Measurements from ENCODE around the gene DENND4A. TPM values are rescaled to one million over a fixed set of nuclear protein-coding genes. Genes with fewer than 3 reads are reported as not detected.

DENND4A gene
- total RNA-seq, 1 donor from 2014 or later, result 9.1 TPM

DNA sequence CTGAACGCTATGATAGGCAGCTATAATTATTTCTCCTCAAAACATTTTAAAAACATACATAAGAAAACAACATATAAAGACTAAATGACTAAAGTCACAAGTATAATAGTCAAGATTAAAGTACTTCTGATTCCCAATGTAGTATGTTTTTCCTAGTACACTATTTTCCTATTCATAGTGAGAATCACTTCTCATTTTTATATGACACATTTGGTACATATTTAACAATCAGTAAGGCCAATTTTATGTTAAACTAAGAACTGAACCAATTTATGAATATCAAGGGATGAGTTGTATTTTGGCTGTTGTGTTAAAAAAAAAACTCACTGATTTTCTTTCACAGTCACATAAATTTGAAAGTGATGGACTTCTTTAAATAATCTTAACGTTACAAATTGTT, 79.7 kb downstream of the DENND4A start:
- Mint-ChIP-seq H3K4me3 (no peak overlapping the region), H3K27ac (ENCODE audit: unreplicated experiment) (no peak overlapping the region), H3K27me3 (ENCODE audit: low read depth) (no peaks in the 10 kb centered on the region), H3K9me3 (peaks cover 4% of the 10 kb centered on the region), H3K36me3 (ENCODE audit: low read depth) (peaks cover 14% of the 10 kb centered on the region), H3K4me1 (no peaks in the 10 kb centered on the region)
- no peak for DNase-seq (ENCODE audit: low read depth, low spot score)
- no peak for TF ChIP-seq CTCF (conservative IDR thresholded peaks at IDR 0.05)

DNA sequence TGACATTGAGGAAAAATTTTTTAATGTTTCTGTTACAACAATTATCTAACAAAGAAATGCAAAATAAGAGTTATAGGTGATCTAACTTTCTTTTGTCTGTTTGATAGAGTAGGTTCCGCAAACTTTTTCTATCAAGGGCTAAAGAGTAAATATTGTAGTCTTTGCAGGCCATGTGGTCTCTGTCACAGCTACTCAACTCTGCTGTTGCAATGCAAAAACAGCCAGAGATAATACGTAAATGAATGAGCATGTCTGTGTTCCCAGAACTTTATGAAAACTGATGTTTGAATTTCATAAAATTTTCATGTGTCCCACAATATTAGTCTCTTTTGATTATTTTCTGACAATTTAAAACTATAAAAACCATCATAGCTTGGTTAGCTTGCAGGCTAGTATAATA, 97.0 kb downstream of the DENND4A start:
- no peaks in the 10 kb centered on the region for H3K27me3 Mint-ChIP-seq (ENCODE audit: low read depth)
- H3K27ac Mint-ChIP-seq (ENCODE audit: unreplicated experiment), result no peak overlapping the region
- no peak for TF ChIP-seq CTCF (conservative IDR thresholded peaks at IDR 0.05)
- no peaks in the 10 kb centered on the region for H3K9me3 Mint-ChIP-seq
- H3K36me3 Mint-ChIP-seq (ENCODE audit: low read depth), result peaks cover 3% of the 10 kb centered on the region
- no peak overlapping the region for H3K4me3 Mint-ChIP-seq
- no peaks in the 10 kb centered on the region for H3K4me1 Mint-ChIP-seq
- no peak for DNase-seq (ENCODE audit: low read depth, low spot score)

DNA sequence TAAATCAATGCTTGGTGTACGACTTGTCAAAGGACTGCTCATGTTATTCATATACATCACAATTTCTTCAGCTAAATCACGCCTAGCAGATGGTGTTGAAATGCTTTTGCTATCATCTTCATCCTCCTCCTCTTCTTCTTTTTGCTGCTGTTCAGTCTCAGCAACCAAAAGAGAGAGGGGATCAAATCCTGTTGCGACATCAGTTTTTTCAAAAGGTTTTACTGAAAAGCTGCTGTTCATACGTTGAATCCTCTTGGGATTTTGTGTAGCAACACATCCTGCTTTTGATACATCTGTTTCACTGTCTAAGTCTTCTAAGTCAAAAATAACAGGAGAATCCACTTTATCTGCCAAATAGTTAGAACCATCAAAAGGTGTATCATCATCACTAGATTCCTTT, 101.3 kb downstream of the DENND4A start:
- no peaks in the 10 kb centered on the region for H3K4me1 Mint-ChIP-seq
- no peaks in the 10 kb centered on the region for H3K9me3 Mint-ChIP-seq
- H3K4me3 Mint-ChIP-seq, result no peak overlapping the region
- no peaks in the 10 kb centered on the region for H3K27me3 Mint-ChIP-seq (ENCODE audit: low read depth)
- H3K36me3 Mint-ChIP-seq (ENCODE audit: low read depth), result peaks cover 8% of the 10 kb centered on the region
- DNase-seq (ENCODE audit: low read depth, low spot score), result no peak
- H3K27ac Mint-ChIP-seq (ENCODE audit: unreplicated experiment), result no peak overlapping the region
- no peak for TF ChIP-seq CTCF (conservative IDR thresholded peaks at IDR 0.05)

DNA sequence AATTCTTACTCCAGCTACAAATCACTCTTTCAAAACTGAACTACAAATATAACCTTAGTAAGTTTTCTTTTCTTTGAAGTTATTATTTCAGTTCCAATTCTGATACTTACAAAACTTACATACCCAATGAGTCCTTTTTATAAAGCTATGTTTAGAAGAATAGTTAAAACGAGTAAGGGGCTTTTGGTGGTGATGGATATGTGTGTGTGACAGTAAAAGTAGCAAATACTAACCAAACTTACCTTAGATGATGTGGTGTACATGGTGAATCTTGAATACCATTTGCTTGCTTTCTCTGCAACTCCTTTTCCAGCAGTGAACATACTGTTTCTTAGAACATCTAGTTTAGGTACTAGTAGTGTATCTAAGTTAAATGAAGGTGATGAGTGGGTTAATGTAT, 101.9 kb downstream of the DENND4A start:
- Mint-ChIP-seq H3K27me3 (ENCODE audit: low read depth) (no peaks in the 10 kb centered on the region), H3K4me1 (no peaks in the 10 kb centered on the region), H3K27ac (ENCODE audit: unreplicated experiment) (no peak overlapping the region), H3K4me3 (no peak overlapping the region), H3K9me3 (no peaks in the 10 kb centered on the region), H3K36me3 (ENCODE audit: low read depth) (peaks cover 8% of the 10 kb centered on the region)
- TF ChIP-seq CTCF (conservative IDR thresholded peaks at IDR 0.05), result no peak
- no peak for DNase-seq (ENCODE audit: low read depth, low spot score)

DNA sequence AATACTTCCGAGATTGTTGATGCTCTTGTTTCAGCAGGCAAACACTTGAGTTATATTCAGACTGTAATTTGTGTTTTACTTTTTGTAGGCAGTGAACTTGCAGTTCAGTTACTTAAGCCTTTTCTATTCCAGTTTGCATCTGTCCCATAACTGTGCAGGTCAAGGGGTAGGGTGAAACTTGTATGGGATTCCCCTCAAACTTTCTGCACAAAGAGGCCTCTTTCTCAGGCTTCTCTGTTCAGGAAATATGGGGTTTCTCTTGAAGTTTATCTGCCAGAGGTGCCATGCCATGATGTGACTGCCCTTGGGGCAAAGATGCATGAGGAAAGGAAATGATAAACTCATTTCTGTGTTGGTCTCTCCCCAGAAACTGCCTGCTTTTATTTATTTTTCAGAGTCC, 103.6 kb downstream of the DENND4A start:
- Mint-ChIP-seq H3K27ac (ENCODE audit: unreplicated experiment) (no peak overlapping the region), H3K4me1 (no peaks in the 10 kb centered on the region), H3K9me3 (no peaks in the 10 kb centered on the region), H3K36me3 (ENCODE audit: low read depth) (peaks cover 8% of the 10 kb centered on the region), H3K4me3 (no peak overlapping the region), H3K27me3 (ENCODE audit: low read depth) (no peaks in the 10 kb centered on the region)
- TF ChIP-seq CTCF (conservative IDR thresholded peaks at IDR 0.05), result no peak
- DNase-seq (ENCODE audit: low read depth, low spot score), result no peak

GRCh38 chr15:65682404-65682911, 109.6 kb downstream of the DENND4A start:
- Mint-ChIP-seq H3K27ac (ENCODE audit: unreplicated experiment) (no peak overlapping the region), H3K4me1 (no peaks in the 10 kb centered on the region), H3K27me3 (ENCODE audit: low read depth) (no peaks in the 10 kb centered on the region), H3K4me3 (no peak overlapping the region), H3K36me3 (ENCODE audit: low read depth) (no peaks in the 10 kb centered on the region), H3K9me3 (no peaks in the 10 kb centered on the region)
- TF ChIP-seq CTCF (conservative IDR thresholded peaks at IDR 0.05), result no peak
- no peak for DNase-seq (ENCODE audit: low read depth, low spot score)

Measured in neural crest cell (in vitro differentiated cells).